Cardiac fibroblast (primary cell): ENCODE results near the gene SETBP1.

Experiments used
- DNase-seq, 2 donors: peaks; one replicate each; pipeline versions ENCODE4 v3.0.0 to v3.0.0-alpha.2; 2010; ENCODE audit warnings: low read depth in 2 of 2
- H3K4me3 ChIP-seq, 2 donors: replicated peaks in 1 of 2; 1 replicate in 1 of 2; 2 replicates in 1 of 2; pipeline ENCODE4 v1.5.1; 2011; ENCODE audit warnings: low read depth in 2 of 2, low read length in 2 of 2, mild to moderate bottlenecking in 2 of 2, moderate library complexity in 1 of 2
- TF ChIP-seq, protein P1 (sequence below): IDR thresholded peaks from one replicate; pipeline ENCODE4 v1.5.1; 2011; ENCODE audit warnings: low read depth, mild to moderate bottlenecking, low read length, inconsistent platforms

SETBP1 gene

DNA sequence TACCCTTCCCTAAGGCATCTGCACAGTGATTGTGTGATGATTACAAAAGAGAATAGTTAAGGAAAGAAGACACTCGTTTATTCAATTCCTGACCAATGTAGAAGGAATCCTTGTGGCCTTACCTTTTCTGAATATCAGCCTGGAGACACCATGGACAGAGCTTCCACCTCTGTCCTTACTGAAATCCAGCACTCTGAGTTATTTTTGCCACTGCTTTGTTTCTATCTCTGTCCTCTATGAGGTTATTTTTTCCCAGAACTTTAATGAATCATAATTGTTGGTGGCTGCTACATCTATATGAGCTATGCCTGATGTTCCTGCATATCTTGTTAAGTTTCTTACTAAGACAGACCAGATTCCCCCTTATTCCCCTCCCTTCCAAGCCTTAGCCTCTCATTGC lies 275.1 kb downstream of the SETBP1 start:
- TF ChIP-seq, protein P1, sequence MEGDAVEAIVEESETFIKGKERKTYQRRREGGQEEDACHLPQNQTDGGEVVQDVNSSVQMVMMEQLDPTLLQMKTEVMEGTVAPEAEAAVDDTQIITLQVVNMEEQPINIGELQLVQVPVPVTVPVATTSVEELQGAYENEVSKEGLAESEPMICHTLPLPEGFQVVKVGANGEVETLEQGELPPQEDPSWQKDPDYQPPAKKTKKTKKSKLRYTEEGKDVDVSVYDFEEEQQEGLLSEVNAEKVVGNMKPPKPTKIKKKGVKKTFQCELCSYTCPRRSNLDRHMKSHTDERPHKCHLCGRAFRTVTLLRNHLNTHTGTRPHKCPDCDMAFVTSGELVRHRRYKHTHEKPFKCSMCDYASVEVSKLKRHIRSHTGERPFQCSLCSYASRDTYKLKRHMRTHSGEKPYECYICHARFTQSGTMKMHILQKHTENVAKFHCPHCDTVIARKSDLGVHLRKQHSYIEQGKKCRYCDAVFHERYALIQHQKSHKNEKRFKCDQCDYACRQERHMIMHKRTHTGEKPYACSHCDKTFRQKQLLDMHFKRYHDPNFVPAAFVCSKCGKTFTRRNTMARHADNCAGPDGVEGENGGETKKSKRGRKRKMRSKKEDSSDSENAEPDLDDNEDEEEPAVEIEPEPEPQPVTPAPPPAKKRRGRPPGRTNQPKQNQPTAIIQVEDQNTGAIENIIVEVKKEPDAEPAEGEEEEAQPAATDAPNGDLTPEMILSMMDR, result no peak
- no peak for DNase-seq

DNA sequence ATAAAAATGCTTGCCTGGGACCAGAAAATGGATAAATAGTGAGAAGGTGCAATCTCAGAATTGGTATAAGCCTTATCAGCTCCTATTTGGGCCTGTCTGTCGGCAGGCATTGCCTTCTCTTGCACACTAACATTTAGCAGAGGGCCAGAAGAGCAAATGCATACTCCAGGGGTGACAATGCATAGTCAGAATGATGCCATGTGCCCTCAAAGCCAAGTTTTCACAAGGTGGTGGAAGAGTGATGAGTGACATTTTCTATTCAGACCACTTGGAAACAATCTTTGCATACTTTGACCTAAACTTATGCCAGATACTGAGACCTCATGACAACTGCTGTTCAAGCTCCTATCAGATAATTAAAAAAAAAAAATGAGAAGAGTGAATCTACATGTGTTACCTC lies 276.3 kb downstream of the SETBP1 start:
- no peak overlapping the region for H3K4me3 ChIP-seq
- DNase-seq, result peak in 1 of 2 donors; percentile 11
- TF ChIP-seq, protein P1, result no peak

More for the DNA sequence above, 275.1 kb downstream of the SETBP1 start:
- H3K4me3 ChIP-seq, result no peak overlapping the region

DNA sequence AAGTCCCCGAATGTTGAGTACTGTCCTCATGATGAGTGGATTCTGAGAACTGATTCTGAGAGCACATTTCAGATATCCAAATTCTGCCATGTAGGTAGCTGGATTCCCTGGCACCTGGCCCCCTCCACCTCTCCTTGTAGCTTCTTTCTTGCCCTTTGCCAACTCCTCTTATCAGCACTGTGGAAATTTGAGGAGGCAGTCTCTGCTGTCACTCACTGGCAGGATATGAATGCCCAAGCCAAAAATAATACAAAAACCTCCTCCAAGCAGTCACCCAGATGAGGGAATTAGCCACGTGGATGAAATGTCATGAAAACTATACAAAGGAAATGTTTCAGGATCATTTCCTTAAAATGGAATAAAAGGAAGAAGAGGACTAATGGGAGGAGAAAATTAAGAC lies 276.8 kb downstream of the SETBP1 start:
- H3K4me3 ChIP-seq, result no peak overlapping the region
- TF ChIP-seq, protein P1, result no peak
- no peak for DNase-seq

DNA sequence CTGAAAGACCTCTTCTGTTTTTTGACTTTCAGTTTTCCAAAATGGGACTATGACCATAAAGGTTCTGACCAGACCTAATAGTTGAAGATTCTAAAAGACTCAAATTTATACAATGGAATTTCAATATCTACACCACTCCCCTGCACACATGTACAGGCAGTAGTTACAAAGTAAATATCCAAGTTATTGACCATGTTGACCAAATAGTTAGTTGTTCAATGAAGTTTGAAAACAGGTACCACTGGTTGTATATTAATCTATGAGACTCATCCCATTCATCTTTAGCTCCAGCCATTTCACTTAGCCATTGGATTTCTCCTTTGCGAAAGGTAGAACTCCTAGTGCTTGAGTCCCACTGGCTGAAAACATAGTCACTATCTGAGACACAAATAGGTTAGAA lies 277.4 kb downstream of the SETBP1 start:
- TF ChIP-seq, protein P1, result no peak
- no peak for DNase-seq
- no peak overlapping the region for H3K4me3 ChIP-seq

DNA sequence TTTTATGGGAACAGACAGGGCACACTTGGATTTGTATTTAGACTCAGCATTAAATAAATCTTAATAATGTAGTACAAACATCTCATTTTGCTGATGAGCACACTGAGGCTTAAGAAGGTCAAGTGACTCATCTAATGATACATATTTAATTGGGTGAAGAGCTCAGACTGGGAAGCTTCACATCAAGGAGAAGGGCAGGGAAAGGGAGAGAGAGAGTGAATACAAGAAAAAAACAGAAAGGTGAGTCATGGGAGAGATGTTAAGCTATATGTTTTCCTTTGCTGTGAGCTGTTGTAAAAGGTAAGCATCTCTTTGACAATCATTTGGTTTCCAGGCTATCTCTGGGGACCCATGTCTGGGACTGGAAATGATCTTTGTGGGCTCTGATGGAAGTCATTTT lies 277.8 kb downstream of the SETBP1 start:
- TF ChIP-seq, protein P1, result no peak
- H3K4me3 ChIP-seq, result no peak overlapping the region
- DNase-seq, result no peak

DNA sequence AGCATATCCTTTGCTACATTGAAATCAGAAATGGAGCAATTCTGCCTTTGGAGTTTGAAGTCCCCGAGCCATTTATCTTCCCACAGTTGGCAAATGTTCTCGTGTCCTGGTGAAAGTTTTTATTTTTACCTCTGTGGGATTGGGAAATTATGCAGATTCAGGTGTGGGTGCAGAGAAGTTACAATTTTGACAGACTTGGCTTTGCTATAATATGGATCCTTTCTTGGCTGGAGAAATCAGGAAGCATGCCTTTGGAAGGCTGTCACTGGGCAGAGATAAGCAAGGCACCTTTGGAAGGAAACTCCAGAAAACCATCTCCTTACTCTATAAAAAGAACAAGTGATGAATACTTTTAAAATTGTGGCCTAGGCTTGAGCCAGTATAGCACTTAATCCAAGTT lies 278.3 kb downstream of the SETBP1 start:
- no peak for DNase-seq
- no peak overlapping the region for H3K4me3 ChIP-seq
- TF ChIP-seq, protein P1, result no peak

DNA sequence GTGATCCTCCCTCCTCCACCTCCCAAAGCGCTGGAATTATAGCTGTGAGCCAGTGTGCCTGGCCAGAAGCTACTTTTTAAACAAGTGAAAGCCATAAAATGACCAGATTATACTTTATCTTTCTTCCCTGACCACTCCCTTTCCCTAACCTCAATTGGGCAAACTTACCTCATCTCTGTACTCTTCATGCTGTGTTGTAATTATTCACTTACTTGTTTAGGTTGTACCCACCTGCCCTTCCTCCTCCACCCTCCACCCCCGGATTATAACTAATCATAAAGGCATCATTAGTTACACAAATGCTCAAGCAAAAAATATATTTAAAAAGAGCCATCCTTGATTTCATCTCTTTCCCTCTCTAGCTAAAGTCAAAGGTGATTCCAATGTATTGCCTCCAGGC lies 279.9 kb downstream of the SETBP1 start:
- no peak overlapping the region for H3K4me3 ChIP-seq
- DNase-seq, result no peak
- TF ChIP-seq, protein P1, result no peak
